ENCODE data around the gene WARS2. TPM values are rescaled to one million over a fixed set of nuclear protein-coding genes. Genes with fewer than 3 reads are reported as not detected.

Gene WARS2
- total RNA-seq, 1 donor from 2014 or later = 13.5 TPM

GRCh38 chr1:119061700-119062099, 78.8 kb downstream of the WARS2 start:
- Histone ChIP-seq H2AFZ (replicated peaks) (no peak overlapping the region), H3K27ac (no peak overlapping the region), H3K79me2 (ENCODE audit: low read depth) (no peaks in the 10 kb centered on the region), H3K27me3 (no peaks in the 10 kb centered on the region), H3K4me2 (no peak overlapping the region), H3K4me1 (no peaks in the 10 kb centered on the region), H4K20me1 (ENCODE audit: low read depth) (no peaks in the 10 kb centered on the region), H3K9me3 (ENCODE audit: low read depth) (no peaks in the 10 kb centered on the region), H3K36me3 (no peaks in the 10 kb centered on the region), H3K4me3 (no peak overlapping the region), H3K9ac (no peak overlapping the region), H3F3A (ENCODE audit: low read depth) (no peaks in the 10 kb centered on the region)
- DNase-seq (ENCODE audit: low spot score) = no peak
- Mint-ChIP-seq H3K36me3 (no peaks in the 10 kb centered on the region), H3K27ac (no peak overlapping the region), H3K4me3 (no peak overlapping the region), H3K27me3 (ENCODE audit: insufficient read depth, low read depth) (peaks cover 2% of the 10 kb centered on the region), H3K4me1 (no peaks in the 10 kb centered on the region), H3K9me3 (no peaks in the 10 kb centered on the region)
- no peak for TF ChIP-seq EZH2 (IDR thresholded peaks at IDR 0.05)
- no peak for TF ChIP-seq EZH2phosphoT487 (IDR thresholded peaks at IDR 0.05)
- TF ChIP-seq CTCF (IDR thresholded peaks at IDR 0.05) = no peak

DNA sequence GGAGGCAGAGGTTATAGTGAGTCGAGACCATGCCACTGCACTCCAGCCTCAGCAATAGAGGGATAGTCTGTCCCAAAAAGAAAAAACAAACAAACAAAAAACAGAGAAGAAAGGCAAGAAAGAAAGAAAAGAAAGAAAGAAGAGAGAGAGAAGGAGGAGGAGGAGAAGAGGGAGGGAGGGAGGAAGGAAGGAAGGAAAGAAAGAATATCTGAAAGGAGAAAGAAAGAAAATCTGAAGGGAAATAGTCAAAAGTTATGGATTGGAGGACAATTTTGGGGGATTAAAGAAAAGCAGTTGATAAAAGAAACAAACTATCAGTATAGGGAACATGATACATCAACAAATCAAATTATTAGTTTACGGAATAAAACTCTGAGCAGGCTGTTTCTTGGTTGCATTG, 84.9 kb downstream of the WARS2 start:
- Histone ChIP-seq H3F3A (ENCODE audit: low read depth) (no peaks in the 10 kb centered on the region), H2AFZ (replicated peaks) (no peak overlapping the region), H3K36me3 (no peaks in the 10 kb centered on the region), H3K4me2 (no peak overlapping the region), H3K27me3 (no peaks in the 10 kb centered on the region), H3K4me1 (no peaks in the 10 kb centered on the region), H3K9ac (no peak overlapping the region), H3K79me2 (ENCODE audit: low read depth) (no peaks in the 10 kb centered on the region), H3K27ac (no peak overlapping the region), H3K4me3 (no peak overlapping the region), H3K9me3 (ENCODE audit: low read depth) (no peaks in the 10 kb centered on the region), H4K20me1 (ENCODE audit: low read depth) (no peaks in the 10 kb centered on the region)
- Mint-ChIP-seq H3K36me3 (no peaks in the 10 kb centered on the region), H3K27ac (no peak overlapping the region), H3K9me3 (no peaks in the 10 kb centered on the region), H3K4me3 (no peak overlapping the region), H3K4me1 (no peaks in the 10 kb centered on the region), H3K27me3 (ENCODE audit: insufficient read depth, low read depth) (no peaks in the 10 kb centered on the region)
- no peak for TF ChIP-seq CTCF (IDR thresholded peaks at IDR 0.05)
- TF ChIP-seq EZH2phosphoT487 (IDR thresholded peaks at IDR 0.05) = no peak
- TF ChIP-seq EZH2 (IDR thresholded peaks at IDR 0.05) = no peak
- no peak for DNase-seq (ENCODE audit: low spot score)

GRCh38 chr1:119053917-119054316, 86.5 kb downstream of the WARS2 start:
- H3K9me3 ChIP-seq (ENCODE audit: low read depth) = no peaks in the 10 kb centered on the region
- no peak overlapping the region for H3K4me2 ChIP-seq
- H3K9me3 Mint-ChIP-seq = no peaks in the 10 kb centered on the region
- no peak for DNase-seq (ENCODE audit: low spot score)
- H3K79me2 ChIP-seq (ENCODE audit: low read depth) = no peaks in the 10 kb centered on the region
- no peak overlapping the region for H3K27ac Mint-ChIP-seq
- H4K20me1 ChIP-seq (ENCODE audit: low read depth) = no peaks in the 10 kb centered on the region
- no peaks in the 10 kb centered on the region for H3F3A ChIP-seq (ENCODE audit: low read depth)
- no peak overlapping the region for H3K4me3 Mint-ChIP-seq
- no peaks in the 10 kb centered on the region for H3K36me3 ChIP-seq
- no peak for TF ChIP-seq EZH2 (IDR thresholded peaks at IDR 0.05)
- no peak for TF ChIP-seq CTCF (IDR thresholded peaks at IDR 0.05)
- no peak for TF ChIP-seq EZH2phosphoT487 (IDR thresholded peaks at IDR 0.05)
- H3K4me1 ChIP-seq = no peaks in the 10 kb centered on the region
- H3K27ac ChIP-seq = no peak overlapping the region
- no peak overlapping the region for H3K4me3 ChIP-seq
- peaks cover 2% of the 10 kb centered on the region for H3K27me3 Mint-ChIP-seq (ENCODE audit: insufficient read depth, low read depth)
- H2AFZ ChIP-seq (replicated peaks) = no peak overlapping the region
- H3K27me3 ChIP-seq = no peaks in the 10 kb centered on the region
- H3K4me1 Mint-ChIP-seq = no peaks in the 10 kb centered on the region
- H3K9ac ChIP-seq = no peak overlapping the region
- no peaks in the 10 kb centered on the region for H3K36me3 Mint-ChIP-seq

Data from neural progenitor cell (in vitro differentiated cells).